Measurements from ENCODE around the gene ATAD3A.

DNA sequence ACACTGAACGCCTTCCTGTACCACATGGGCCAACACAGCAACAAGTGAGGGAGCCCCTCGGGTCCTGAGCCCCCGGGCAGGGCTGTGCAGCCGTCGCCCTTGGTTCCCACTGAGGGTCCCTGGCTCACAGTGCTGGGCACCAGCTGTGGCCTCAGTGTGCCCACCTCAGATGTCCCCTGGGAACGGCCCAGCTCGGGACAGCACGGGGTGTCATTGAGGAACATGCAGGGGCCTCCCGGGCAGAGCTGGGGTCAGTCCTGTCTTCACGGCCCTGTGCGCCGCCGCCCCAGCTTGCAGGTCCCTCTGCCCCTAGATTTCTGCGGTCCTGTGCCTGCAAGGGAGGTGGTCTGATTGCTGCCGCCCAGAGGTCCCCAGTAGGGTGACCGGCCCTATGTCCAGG, 22.7 kb upstream of the ATAD3A start:
- TF ChIP-seq POLR2A (IDR thresholded peaks at IDR 0.05; ENCODE audit: low read length) (no peak), GATA1 (IDR thresholded peaks at IDR 0.05; ENCODE audit: low read depth, low read length) (no peak)

Data from erythroblast (primary cell).